Measurements from ENCODE around the gene BICD2. TPM values are rescaled to one million over a fixed set of nuclear protein-coding genes. Genes with fewer than 3 reads are reported as not detected.

Gene BICD2
- total and polyA plus RNA-seq, 9 of the 15 experiments (the other 6 are each of a cell fraction or from before 2014, with no cell fraction given), result 3.6 to 23.4 (median 11.8) TPM

DNA sequence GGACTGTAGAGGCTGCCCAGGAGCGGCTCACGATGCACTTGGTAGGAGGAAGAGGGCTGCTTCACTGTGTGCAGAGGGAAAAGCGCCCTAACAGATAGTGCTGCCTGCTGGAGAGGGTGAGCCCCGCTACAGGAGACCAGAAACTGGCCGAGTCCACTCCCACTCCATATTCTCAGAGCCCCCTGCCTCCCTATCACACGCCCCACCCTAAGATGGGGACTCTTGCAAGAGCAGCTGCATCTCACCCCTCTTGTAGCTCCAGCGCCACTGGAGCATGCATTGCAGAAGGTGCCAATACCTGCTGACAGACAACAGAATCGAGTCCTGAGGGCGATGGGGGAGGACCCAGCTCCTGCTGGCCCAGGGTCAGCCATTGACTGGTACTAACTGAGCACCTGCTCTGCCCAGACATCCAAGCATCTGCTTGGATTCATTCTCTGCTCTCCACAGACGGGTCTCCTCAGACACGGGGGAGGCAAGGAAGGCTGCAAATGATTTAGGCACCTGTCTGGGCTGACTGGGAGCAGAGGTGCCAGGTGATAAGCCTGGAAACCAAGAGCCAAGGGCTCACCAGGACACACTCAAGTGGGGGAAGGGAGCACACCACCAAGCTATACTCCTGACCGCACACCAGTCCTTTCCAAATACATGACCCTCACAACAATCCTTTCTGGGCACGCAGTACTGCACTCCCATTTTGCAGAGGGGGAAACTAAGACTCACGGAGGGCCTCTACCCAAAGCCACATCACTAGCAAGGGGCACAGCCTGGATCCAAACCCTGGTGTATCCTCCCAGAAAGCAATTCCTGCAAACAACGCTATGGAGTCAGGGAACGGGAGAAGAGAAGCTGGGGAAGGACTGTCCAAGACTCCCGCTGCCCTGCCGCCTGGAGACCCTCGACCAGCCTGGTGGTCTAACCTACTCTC is 1.6 kb downstream of the BICD2 start (continued):
- TF ChIP-seq, protein P1, sequence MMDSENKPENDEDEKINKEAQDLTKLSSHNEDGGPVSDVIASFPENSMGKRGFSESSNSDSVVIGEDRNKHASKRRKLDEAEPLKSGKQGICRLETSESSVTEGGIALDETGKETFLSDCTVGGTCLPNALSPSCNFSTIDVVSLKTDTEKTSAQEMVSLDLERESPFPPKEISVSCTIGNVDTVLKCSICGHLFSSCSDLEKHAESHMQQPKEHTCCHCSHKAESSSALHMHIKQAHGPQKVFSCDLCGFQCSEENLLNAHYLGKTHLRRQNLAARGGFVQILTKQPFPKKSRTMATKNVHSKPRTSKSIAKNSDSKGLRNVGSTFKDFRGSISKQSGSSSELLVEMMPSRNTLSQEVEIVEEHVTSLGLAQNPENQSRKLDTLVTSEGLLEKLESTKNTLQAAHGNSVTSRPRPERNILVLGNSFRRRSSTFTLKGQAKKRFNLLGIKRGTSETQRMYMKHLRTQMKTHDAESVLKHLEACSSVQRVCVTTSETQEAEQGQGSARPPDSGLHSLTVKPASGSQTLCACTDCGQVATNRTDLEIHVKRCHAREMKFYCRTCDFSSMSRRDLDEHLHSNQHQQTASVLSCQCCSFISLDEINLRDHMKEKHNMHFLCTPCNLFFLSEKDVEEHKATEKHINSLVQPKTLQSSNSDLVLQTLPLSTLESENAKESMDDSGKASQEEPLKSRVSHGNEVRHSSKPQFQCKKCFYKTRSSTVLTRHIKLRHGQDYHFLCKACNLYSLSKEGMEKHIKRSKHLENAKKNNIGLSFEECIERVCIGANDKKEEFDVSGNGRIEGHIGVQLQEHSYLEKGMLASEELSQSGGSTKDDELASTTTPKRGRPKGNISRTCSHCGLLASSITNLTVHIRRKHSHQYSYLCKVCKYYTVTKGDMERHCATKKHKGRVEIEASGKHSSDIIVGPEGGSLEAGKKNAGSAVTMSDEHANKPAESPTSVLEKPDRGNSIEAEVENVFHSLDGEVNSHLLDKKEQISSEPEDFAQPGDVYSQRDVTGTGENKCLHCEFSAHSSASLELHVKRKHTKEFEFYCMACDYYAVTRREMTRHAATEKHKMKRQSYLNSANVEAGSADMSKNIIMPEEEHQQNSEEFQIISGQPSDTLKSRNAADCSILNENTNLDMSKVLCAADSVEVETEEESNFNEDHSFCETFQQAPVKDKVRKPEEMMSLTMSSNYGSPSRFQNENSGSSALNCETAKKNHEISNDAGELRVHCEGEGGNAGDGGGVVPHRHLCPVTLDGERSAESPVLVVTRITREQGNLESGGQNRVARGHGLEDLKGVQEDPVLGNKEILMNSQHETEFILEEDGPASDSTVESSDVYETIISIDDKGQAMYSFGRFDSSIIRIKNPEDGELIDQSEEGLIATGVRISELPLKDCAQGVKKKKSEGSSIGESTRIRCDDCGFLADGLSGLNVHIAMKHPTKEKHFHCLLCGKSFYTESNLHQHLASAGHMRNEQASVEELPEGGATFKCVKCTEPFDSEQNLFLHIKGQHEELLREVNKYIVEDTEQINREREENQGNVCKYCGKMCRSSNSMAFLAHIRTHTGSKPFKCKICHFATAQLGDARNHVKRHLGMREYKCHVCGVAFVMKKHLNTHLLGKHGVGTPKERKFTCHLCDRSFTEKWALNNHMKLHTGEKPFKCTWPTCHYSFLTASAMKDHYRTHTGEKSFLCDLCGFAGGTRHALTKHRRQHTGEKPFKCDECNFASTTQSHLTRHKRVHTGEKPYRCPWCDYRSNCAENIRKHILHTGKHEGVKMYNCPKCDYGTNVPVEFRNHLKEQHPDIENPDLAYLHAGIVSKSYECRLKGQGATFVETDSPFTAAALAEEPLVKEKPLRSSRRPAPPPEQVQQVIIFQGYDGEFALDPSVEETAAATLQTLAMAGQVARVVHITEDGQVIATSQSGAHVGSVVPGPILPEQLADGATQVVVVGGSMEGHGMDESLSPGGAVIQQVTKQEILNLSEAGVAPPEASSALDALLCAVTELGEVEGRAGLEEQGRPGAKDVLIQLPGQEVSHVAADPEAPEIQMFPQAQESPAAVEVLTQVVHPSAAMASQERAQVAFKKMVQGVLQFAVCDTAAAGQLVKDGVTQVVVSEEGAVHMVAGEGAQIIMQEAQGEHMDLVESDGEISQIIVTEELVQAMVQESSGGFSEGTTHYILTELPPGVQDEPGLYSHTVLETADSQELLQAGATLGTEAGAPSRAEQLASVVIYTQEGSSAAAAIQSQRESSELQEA (IDR thresholded peaks at IDR 0.05; ENCODE audit: low read depth), result no peak
- no peak for TF ChIP-seq BRCA1 (IDR thresholded peaks at IDR 0.05)
- 0 out of 2 replicates have a peak, but pooled peaks have one; percentile 11 for TF ChIP-seq BRCA1 (CRISPR knock-in tag; IDR thresholded peaks at IDR 0.05)
- TF ChIP-seq GTF2B (IDR thresholded peaks at IDR 0.05; ENCODE audit: extremely low read depth, insufficient read length), result no peak
- no peak for TF ChIP-seq CBFA2T3 (IDR thresholded peaks at IDR 0.05)
- TF ChIP-seq MAFK (IDR thresholded peaks at IDR 0.05; ENCODE audit: low read length), result no peak
- no peak for TF ChIP-seq BRD4 (IDR thresholded peaks at IDR 0.05)
